ENCODE results near the gene SGPP2. TPM values are rescaled to one million over a fixed set of nuclear protein-coding genes. Genes with fewer than 3 reads are reported as not detected.
A peak's percentile ranks its signal among the peaks of the same experiment; 100 is the strongest.
"Not testable (repeated sequence)": the region's sequence is repeated elsewhere in the genome, so short reads cannot be mapped to it uniquely, and the experiment has no call there.

The SGPP2 gene
- total RNA-seq, 1 experiment from 2014 or later = not detected

DNA sequence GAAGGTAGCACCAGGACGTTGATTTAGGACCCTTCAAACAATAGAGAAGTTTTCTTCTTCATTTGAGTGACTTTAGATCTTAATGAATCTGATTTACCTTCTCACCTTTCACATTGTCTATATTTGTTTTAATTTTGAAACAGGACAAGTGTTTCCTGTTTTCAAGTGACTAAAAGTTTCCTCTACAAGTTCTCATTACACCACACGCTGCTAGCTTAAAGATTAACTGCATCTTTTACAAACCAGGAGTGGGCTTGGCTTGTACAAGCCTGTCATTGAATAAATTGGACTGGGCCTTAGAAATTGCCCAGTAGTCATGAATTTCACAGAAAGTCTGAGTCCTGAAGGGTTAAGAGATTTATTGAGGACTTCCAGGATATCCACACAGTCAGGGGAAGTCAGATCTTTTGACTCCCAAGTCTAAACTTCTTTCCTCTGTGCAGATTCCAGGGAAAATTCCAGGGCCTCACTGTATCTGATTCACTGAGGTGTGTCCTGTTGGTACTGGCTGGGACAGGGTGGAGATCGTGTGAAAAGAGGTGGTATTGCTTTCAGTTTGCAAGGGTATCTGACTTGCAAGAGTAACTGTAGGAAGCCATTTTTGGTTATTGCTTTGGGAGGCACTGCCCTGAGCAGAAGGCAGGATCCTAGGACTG is 3.4 kb downstream of the SGPP2 start:
- DNase-seq (ENCODE audit: low read depth) = no peak

DNA sequence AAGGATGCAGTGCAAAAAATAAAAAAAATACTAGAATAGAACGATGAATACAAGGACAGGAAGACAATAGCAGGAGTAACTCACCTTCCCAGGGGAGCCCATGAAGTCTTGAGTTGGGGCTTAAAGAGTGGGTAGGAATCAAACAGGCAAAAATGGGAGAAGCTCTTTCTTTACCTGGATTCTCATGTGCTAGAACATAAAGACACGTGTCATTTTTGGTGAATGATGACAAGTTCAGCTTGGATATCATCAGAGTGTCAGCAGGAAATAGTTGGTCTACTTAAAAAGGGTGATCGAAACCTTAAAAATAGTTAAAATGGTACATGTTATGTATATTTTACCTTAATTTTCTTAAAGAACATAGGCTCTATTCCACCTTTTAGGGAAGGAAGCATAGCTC is 5.7 kb downstream of the SGPP2 start:
- DNase-seq (ENCODE audit: low read depth) = no peak

DNA sequence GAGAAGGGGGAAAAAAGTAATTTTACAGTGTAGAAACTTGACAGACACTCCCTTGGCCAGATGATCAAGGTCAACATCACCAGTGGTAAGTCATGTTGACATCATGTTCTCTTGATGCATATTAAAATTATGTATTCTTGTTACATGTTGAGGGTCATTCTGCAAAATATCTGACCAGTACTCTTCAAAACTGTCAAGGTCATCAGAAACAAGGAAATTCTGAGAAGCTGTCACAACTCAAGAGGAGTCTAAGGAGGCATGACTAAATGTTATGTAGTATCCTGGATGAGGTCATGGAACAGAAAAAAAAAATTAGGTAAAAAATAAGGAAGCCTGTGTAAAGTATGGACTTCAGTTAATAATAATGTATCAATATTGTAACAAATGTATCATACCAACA is 6.3 kb downstream of the SGPP2 start:
- no peak for DNase-seq (ENCODE audit: low read depth)

DNA sequence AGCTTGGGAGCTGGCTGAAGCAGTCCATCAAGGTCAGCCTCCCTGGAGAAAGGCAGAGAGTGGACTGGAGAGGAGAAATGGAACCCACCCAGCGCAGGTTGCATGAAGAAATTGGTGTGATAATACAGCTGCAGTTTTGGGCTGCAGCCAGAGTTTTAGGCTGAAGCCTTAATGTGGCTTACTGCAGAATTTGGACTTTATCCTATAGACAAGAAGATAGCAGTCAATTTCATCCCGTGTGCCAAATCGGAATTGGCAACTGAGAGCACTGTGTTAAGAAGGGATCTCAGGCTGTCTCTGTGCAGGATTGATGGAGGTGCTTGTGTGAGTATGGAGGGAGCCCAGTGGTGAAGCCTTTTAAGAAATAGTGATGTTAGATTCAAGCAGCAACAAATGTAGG is 7.5 kb downstream of the SGPP2 start:
- no peak for DNase-seq (ENCODE audit: low read depth)

DNA sequence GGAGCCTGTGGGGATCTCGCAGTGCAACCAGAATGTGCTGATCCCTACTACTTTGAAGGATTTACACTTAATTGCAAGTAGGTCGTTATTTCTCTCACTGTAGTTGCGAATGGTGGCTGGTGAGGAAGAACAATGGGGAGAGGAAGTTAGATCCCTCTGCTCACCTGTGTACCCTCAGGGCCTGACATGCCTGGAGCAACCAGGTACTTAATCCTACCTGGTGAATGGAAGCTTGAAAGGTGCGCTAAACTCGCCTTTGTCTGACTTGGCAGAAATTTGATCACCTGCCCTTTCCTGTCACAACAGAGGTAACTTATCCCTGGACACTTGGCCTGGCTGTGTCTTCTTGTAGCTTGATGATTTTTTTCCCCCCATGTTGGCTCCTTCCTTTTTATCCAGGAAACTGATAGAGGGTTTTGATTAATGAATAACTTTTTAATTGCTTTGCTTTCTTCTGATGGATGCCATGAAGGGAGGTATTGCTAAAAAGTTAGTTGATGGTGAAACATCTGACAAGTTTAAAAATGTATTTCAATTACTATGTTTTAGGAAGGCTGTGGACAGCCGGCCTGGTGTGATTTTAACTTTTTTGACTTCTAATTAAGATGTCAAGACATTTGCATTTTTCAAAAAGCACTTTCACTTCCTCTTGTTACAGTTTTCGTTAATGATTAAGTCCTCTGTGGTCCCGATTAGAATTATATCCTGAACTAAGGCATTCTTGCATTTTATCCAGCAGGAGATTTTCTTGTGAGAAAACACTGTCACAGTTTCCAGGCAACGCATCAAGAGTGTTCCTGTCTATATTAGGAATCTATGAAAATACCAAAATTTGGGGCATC is 9.2 kb downstream of the SGPP2 start:
- no peak for DNase-seq (ENCODE audit: low read depth)

DNA sequence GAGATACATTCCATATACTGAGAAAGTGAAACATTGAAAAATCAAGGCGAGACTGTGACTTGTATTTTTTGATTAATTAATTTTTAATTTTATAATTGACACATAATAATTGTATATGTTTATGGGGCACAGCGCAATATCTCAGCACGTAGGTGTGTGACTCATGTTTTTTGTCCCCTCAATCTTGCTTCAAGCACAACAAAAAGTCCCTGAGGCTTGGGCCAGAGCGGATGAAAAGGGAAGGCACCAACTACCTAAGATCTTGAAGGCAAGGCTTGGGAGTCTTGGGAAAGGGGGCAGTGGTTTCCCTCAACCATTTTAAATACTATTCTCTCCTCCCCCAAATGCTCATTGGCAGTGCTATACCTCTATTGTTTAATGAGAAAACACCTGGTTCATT is 9.9 kb downstream of the SGPP2 start:
- DNase-seq (ENCODE audit: low read depth) = no peak

DNA sequence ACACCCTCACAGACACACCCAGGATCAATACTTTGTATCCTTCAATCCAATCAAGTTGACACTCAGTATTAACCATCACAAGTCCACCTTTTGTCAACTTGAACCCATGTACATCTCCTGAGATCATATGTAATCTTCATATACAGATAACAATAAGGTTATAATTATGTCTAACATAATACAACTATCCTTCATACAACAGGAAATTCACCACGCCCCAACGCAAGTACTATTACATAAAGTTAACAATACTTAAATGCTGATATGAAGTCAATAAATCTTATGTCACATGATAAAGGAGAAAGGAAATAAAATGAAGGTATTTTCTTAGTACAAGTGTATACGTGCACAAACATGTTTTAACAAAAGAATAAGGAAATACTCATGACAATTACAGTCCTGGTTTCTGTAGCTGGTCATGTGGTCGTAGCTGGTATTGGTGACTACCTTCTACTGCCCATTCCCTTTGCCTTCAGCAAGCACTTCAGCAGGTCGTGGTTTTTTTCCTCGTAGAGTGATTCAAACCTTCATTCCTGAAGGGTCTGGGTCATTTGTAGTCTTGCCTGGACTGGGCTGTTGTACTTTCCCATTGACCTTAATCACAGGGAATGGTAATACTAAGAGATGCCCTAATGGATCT is 11.2 kb downstream of the SGPP2 start:
- DNase-seq (ENCODE audit: low read depth) = not testable (repeated sequence)

DNA sequence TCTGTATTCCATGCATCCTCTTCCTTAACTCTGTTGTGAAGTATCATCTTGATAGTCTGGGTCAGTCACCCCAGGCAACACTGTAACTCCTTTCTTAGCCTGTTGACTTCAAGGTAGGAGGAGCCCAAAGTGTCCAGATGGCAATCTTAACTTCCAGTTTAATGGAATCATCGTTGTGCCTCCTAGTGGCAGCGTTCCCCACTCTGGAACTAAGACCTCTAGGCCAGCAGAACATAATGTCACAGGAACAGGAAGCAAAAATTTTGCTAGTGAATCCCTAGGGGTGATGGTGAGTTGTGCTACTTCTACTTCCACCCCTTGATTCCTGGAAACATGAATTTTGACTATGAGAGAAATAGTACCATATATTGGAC is 11.7 kb downstream of the SGPP2 start:
- peak; percentile 42 for DNase-seq (ENCODE audit: low read depth)

DNA sequence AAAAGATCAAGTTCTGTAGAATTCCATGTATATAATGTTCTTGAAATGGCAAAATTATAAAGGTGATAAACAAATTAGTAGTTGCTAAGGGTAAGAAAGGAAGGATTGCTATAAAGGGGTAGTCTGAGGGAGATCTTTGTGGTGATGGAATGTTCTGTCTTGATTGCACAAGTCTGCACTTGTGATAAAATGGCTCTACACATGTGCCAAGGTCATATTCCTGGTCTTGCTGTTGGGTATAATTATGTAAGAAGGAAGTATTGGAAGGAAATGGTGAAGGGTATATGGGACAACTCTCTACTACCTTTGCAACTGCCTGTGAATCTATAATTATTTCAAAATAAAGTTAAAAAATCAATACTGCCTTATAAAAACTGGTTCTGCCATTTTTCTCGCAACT is 15.3 kb downstream of the SGPP2 start:
- DNase-seq (ENCODE audit: low read depth) = no peak

DNA sequence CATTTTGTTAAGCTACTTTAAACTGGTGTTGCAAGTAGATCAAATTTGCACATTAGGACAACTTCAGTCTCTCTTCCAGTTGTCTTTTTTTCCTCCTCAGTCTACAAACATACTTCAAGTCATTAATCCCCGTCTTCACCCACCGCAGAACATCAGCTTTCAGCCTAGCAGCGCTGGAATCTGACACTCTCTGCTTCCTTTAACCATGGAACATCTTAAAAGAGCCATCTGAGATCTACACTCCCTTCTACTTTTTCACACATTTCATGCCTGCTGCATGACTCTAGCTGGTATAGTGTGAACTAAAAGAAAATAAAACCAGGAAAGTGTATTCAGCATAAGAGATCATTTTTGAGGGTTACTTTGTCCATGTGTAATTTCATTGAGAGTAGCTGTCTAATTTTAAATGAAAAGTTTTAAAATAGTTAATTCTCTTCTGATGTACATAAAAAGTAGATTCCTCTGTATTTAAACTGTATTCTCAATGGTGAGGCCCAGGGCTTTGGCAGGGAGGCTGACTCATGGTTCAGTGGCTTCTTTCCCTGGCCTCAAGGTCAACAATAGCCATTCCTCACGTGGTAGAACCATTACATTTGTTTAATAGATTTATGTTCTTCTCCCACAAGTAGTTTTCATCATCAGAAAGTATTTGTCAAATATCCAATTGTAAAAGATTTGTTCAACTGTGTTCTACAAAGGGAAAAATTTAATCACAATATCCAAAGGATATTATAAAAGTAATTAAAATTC is 16.5 kb downstream of the SGPP2 start:
- peak; percentile 85 for DNase-seq (ENCODE audit: low read depth)

DNA sequence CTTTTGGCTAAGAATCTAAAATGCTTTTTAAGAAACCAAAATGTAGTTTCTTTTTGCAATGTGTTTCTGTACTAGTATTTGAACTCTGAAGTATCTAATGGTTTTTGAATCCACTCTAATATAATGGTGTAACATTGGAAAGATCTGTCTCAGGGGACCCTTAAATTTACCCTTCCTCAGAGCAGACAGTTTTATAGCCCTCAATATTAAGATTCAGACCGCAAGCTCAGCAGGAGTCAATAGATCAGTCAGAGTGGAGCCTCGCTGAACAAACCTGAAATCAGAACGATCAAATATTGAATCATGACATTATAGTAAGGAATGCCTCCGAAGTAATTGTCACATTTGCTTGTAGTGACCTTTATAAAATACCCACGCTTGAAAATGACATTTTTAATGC is 18.3 kb downstream of the SGPP2 start:
- DNase-seq (ENCODE audit: low read depth) = no peak

DNA sequence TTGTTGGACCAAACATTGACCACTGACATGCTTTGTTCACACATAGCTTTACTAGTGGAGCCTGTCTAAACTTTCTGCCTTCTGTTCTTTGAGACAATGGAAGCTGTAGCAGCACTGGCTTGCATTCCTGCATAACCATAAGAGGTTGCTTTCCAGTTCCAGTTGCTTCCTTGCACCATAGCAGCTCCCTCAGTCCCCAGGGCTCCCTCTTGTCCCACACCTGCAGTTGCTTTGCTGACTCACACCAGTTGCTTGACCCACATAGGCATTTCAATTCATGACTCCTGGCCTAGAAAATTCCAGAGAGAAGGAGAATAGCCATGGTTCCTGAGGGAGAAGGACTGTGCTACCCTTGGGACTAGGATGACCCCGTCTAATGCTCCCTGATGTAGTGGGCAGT is 20.9 kb downstream of the SGPP2 start:
- DNase-seq (ENCODE audit: low read depth) = peak; percentile 73

DNA sequence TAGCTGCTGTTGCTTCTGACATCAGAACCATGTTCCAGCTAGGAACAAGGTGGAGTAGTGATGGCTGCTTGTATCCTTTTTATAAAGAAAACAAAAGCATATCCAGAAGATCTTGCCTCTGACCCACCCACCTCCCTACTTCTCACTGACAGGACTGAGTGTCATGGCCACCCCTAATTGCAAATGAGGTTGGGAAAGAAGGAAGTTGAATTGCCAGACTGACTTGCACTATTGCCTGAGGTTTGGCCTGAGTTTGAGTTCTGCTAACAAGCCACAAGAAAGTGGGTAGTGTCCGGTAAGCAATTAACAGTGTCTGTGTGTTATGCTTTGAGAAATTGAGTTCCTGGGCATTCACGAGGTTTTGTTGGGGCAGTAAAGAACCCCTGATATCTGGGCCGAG is 22.8 kb downstream of the SGPP2 start:
- no peak for DNase-seq (ENCODE audit: low read depth)

DNA sequence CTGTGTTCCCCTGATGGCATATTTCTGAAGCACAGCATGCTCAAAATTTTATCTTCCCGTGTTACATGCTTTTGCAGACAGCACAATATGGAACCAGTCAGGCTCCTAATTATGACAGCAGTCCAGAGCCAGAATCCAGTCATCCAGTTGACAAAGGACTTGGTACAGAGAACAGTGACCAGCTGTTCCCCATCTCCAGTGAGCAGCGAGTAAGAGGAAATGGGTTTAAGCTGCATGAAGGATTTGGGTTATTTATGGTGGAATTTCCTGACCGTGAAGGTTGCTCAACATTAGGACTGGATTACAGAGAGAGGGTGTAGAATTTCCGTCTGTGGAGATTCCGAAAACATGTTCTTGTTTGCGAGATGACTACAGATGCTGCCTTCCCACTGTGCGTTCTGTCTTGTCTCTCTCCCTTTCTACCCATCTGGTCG is 24.4 kb downstream of the SGPP2 start:
- peak; percentile 94 for DNase-seq (ENCODE audit: low read depth)

DNA sequence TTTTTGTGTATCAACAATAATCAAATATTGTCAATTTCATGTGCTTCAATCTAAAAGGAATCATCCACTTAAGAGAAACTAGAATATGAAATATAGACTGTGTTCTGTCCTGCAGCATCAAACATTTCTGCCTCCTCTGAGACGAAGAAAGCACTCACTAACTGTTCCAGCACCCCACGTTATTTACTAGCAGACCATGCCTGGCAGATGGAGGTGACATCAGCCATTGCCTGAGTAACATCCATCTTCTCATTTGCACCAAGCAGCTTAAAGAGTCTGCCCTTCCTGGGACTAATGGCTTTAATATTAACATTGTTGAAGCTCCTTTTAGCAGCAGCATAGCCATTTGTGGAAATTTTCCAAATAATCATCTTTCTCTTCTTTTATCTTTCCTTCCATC is 25.7 kb downstream of the SGPP2 start:
- DNase-seq (ENCODE audit: low read depth) = no peak

DNA sequence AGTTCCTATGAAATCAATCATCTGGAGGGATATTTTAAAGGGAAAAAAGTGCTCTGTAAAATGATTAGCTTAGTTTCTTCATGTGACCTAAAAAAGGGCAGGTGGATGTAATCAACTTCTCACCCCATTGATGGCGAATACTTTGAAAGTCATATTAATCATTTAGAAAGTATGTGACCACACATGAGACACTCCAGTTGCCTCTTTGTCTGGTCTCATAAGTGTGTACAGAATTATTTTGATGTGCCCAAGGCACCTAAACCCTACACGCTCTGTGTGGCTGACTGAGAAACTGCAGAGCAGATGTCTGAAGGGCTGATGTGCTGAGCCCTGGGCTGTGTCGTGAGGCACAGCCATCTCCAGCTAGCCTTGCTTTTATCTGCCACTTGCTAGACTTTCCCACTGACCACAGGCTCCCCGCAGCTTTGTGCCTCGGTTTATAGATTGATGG is 26.9 kb downstream of the SGPP2 start:
- DNase-seq (ENCODE audit: low read depth) = peak; percentile 84

DNA sequence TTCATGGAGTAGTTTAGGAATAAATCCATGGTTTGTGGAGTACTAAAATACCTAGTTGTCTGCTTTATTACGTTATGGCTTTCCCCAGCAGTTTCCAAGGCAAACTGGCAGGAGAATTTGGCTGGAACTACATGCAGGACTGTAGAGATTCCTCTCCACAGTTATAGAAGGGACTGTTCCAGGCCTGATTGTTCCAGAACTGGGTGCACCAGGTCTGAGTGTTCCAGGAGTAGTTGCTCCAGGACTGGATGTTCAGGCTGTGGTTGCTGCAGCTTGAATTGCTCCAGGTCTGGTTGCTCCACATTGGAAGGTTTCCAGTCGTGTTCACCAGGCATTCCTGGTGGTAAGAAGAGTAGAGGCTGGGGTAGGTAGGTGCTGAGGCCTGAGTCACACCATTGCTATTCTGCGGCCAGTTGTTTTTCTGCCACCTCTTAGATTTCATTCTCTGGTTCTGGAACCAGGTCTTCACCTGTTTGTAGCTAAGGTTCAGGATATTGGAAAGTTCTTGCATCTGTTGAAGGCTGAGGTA is 28.1 kb downstream of the SGPP2 start:
- DNase-seq (ENCODE audit: low read depth) = peak; percentile 41

DNA sequence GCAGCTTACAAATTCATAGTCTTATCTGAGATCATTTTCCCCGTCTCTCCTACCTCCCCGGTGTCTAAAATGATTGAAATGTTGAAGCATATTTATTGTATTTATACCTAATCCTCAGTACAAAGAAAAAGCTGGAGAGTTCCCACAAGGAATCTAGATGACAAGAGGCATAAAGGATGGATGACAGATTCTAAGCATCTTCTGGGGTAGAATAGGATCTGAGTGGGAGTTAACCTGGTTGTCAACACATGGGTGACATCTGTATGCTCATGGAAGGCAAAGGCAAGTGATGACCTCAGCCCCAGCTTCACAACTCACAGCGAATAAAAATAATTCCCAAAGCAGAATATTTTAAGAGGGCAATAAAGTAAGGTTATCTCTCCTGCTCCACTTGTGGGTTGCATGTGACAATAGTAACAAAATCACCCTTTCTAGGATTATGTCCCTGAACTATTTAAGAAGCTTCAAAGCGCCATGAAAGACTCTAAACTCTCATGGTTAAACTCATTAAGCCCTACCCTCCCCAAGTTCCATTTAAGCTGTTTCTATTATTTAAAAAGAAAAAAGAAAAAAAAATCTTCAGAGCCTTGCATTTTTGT is 32.2 kb downstream of the SGPP2 start:
- DNase-seq (ENCODE audit: low read depth) = no peak

DNA sequence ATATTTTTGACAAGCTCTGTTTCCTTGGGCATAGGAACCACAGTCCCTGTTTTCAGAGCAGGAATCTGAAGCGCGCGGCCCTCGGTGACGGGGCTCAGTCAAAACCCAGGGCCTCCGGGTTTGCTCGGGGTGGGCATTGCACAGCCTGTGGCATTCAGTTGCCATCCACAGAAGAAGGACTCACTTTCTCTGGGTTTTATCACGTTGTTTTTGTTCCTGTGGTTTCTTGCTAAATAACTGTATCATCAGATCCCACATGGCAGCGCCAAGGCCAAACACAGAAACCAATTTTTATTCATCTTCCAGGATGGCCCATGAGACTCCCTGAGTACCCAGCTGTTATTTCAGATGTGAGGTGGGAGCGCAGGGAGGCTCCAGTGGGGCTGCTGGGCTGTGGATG is 35.6 kb downstream of the SGPP2 start:
- no peak for DNase-seq (ENCODE audit: low read depth)

DNA sequence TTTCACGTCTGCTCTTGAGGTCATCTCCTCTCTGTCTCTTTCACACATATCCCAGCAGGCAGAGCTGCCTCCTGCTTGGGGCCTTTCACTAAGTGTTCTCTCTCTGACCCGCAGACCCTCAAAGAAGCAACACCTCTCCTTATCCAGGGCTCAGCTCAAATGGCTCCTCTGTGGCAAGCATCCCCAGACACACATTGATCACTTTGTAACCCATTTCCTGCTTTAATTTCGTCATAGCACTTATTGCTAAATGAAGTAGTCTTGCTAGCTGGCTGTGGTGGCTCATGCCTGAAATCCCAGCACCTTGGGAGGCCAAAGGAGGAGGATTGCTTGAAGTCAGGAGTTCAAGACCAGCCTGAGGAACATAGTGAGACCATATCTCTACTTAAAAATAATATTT is 41.4 kb downstream of the SGPP2 start:
- no peak for DNase-seq (ENCODE audit: low read depth)

DNA sequence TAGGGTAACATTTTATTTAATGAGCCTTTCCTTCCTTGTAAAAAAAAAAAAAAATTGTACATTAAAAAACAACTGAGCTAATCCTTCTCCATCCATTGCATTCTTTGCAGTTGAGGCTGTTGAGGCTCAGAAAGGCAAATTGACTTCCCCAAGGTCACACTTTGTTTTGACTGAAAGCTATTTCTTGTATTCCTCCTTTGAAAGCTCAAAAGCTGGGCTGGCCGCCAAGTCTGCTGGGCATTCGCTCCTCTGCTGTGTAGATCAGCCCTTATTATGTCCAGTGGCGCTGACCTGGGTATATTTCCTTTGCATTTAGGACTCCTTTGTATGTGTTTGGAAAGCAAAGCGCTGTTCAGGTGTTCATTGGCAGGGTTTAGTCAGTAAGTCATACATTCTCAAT is 44.0 kb downstream of the SGPP2 start:
- peak; percentile 52 for DNase-seq (ENCODE audit: low read depth)

All from RPMI7951 (cell line).